HG02571 (cell line): ENCODE data around the gene GID8.

Experiments
- ATAC-seq: cut with Tn5 transposase; IDR thresholded peaks from one replicate; pipeline ENCODE4 v1.9.1; 2021; ENCODE audit warnings: mild to moderate bottlenecking, moderate library complexity; ENCODE audit not compliant: unreplicated experiment

Gene GID8

DNA sequence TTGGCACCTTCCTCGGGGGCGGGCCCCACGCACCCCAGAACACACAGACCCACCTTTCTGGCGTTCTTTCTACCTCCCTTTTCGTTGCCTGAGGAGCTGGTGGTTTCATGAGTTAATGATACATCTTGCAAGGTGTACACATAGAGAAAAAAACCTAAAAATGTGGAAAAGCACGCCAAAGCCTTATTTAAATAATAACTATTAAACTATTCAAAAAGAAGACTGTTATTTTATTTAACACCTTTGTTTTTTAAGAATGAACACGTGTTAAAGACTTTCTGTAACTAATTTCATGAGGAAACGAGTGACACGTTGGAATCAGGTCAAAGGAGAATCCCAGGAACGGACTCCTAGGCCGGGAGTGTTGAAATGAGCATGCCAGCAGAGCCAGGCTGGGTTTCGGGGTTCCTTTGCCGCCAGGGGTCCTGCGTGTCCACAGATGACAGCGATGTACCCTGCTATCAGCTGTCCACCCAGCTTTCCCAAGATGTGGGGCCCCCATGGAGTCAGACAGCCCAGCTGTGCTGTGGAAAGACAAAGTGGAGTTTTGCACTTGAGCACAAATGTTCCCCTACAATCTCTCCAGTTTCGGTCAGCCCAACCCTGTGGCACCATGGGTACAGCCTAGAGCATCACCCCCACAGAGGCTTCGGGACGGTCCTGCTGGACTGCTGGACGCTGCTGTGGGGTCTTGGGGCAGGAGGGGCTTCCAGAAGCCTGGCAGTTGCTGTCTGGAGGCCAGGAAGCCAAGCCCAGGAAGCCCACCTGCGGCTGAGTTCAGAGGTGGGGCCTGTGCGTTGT, 30.6 kb downstream of the GID8 start:
- no peak for ATAC-seq

DNA sequence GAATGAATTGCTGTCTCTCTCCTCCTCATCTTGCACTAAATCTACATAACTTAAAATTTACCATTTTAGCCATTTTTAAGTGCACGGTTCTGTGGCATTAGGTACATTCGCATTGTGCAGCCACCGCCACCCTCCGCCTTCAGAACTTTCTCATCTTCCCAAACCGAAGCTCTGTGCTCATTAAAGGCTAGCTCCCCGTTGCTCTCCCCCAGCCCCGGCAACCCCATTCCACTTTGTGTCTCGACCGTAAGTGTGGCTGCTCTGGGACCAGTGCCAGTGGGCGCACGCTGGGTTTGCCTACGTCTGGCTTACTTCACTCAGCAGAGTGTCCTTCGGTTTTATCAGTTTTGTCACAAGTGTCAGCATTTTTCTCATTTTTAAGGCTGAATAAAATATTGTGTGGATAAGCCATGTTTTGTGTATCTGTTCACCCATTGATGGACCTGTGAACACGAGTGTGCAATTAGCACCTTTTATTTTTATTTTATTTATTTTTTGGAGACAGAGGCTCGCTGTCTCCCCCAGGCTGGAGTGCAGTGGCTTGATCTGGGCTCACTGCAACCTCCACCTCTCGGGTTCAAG, 31.3 kb downstream of the GID8 start:
- ATAC-seq: no peak

DNA sequence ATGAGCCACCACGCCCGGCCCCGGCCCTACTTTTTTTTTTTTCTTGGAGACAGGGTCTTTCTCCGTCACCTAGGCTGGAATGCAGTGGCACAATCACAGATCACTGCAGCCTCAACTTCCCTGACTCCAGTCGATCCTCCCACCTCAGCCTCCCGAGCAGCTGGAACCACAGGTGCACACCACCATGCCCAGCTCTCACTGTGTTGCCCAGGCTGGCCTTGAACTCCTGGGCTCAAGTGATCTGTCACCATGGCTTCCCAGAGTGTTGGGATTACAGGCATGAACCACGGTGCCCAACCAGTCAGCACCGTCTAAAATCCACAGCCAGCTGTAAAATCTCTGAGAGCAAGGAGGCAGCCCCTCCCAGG, 32.0 kb downstream of the GID8 start:
- ATAC-seq: no peak

DNA sequence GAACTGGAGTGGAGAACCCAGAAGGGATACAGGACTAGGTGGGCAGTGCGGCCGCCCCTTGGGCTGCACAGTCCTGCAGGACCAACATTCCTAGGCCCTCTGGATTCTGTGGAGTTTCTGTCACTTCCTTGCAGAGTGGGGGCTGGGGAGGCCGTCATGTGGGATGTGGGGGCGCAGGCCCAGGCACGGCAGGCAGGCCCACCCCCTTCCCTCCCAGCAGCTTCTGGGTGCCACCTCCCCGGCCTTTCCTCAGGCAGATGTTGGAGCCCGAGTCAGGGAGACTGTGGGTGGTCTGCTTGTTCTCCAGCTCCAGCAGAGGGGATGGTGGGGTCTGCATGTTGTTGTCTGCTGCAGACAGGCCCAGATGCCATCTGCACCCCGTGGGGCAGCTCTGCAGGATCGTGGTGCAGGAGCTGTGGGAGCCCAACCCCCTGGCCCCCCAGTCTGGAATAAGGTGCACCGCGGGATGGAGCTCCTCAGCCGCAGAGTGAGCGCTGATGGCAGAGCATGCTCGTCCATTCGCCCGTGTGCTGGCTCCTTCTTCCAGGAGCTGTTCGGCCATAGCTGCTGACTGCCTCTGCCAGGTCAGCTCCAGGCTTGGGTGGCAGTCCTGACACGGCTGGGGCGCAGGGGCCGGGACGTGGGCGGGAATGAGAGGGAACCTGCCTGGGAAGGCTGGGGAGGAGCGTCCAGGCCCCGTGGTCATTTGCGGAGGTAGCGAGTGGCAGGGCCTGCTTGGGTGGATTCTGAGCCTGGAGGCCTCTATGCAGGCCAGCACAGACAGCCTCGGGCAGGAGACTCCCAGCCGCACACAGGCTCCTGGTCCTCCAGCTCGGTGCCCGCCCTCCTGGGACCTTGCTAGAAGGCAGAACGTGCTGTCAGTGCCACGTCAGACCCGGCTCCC, 32.6 kb downstream of the GID8 start:
- ATAC-seq: no peak

- ATAC-seq: no peak
Observed at GRCh38 chr20:62971211-62971949, 33.4 kb downstream of the GID8 start.

- ATAC-seq: no peak
Observed at GRCh38 chr20:62971950-62972844, 34.2 kb downstream of the GID8 start.

GRCh38 chr20:62972845-62973745, 35.1 kb downstream of the GID8 start:
- no peak for ATAC-seq

GRCh38 chr20:62975251-62975760, 37.4 kb downstream of the GID8 start:
- no peak for ATAC-seq

DNA sequence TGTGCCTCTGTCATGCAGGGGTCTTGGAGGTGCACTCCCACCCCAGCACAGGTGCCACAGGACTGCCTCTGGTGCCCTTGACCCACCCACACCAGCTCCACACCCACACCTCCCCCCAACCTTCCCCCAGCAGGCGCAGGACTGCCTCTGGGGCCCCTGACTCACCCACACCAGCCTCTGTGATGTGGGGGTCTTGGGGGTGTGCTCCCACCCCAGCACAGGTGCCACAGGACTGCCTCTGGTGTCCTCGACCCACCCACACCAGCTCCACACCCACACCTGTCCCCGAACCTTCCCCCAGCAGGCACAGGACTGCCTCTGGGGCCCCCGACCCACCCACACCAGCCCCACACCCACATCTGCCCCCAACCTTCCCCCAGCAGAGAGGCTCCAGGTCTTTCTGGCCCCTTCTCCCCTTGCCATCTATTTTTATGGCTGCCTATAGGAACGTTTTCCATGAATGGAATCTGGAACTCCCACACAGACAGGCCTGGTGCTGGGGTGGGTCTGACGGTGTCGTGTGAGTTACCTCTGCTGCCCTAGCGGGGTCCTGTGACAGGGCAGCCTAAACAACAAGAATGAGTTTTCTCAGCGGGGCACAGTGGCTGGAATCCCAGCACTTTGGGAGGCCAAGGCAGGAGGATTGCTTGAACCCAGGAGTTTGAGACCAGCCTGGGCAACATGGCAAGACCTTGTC, 38.0 kb downstream of the GID8 start:
- ATAC-seq: no peak

- no peak for ATAC-seq
Observed at GRCh38 chr20:62976886-62977285, 38.9 kb downstream of the GID8 start.

GRCh38 chr20:62977613-62978560, 39.9 kb downstream of the GID8 start:
- peak; percentile 44 for ATAC-seq

DNA sequence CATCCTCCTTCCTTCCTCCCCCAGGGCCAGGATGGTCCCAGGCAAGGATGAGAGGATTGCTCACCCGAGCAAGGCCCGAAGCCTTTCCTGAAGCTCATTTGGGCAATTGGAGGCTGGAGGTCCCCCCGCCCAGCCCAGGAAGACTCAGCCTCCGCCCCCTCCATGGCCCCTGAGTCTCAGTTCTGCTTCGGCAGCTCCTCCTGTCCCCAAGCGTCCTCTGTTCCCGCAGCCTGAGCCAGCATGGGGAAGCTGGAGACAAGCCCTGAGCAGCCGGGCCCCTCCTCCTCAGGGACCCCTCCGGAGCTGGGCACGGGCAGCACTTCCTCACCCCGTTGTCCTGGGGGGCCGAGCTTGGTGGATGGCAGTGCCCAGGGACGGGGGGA, 40.6 kb downstream of the GID8 start:
- ATAC-seq: no peak

DNA sequence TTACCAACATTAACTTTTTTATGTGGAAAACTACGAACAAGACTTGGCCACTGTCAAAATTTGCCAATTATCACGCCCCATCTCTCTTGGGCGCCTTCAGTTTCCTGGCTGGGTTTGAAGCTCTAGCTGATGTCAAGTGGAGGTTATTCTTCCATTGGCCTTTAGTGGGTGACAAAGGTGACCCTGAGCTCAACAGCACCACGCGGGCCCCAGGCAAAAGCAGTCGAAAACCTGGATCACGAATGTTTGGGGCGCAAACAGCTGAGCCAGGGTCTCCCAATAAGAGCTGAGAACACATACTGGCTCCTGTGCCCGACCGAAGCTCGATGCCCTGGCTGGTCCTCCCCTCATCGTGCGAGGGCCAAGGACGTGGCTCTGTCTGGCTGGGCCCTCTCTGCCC, 41.4 kb downstream of the GID8 start:
- no peak for ATAC-seq

GRCh38 chr20:62979876-62980373, 42.0 kb downstream of the GID8 start:
- no peak for ATAC-seq

DNA sequence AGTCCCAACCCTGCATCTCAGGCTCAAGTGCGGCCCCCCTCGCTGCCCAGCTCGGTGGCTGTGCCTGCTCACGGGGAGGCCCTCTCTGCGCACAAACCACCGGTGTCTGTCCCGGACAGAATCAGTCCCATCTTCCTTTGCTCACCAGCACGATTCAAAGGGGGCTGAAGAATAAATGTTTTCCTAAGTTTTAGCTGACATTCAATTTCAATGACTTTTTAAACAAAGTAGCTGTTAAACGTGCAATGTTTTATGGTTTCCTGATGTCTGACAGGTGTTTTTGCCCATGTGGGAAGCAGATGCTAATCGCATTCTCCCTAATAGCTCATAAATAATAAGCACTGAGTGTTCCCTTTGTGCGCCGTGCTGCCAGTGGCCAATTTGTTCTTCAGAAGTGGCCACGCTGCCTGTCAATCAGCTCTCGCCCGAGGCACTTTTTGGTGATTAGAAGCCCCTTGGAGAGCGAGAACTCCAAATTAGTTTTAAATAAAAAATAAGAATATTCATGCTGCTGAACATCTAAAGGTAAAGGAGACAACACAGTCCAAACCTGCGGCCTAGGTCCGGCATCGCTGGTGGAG, 42.5 kb downstream of the GID8 start:
- no peak for ATAC-seq

- no peak for ATAC-seq
Observed at GRCh38 chr20:62980970-62981369, 43.0 kb downstream of the GID8 start.
